GM13977 (cell line): ENCODE measurements around the gene EPRS1.
"Not testable (repeated sequence)": the region's sequence is repeated elsewhere in the genome, so short reads cannot be mapped to it uniquely, and the experiment has no call there.

ENCODE experiments used
- DNase-seq: peaks from one replicate; pipeline ENCODE4 v3.0.0; 2012; ENCODE audit warnings: low spot score
- CTCF ChIP-seq: IDR thresholded peaks from 2 replicates; pipeline ENCODE4 v1.5.1; 2012; ENCODE audit warnings: mild to moderate bottlenecking, control low read depth; ENCODE audit not compliant: insufficient read depth; ENCODE audit errors: extremely low read depth, missing control alignments
- in situ Hi-C: fragments of 300-500 bp; cut with MboI; formaldehyde crosslinking; loops from one replicate; pipeline ENCODE4 v1.12.0; 2022; ENCODE audit warnings: low sequenced_read_pairs, low pct_unique_long_range_greater_than_20kb, mixed read lengths, inconsistent platforms; ENCODE audit not compliant: unreplicated experiment

Gene EPRS1

GRCh38 chr1:220086261-220086686, 40.0 kb upstream of the EPRS1 start:
- TF ChIP-seq CTCF = peak; percentile 59
- in situ Hi-C loops, DNase-seq: not testable (repeated sequence)

- no peak for TF ChIP-seq CTCF
- DNase-seq = no peak
- in situ Hi-C loops = no loop called here
Observed at GRCh38 chr1:220084460-220084859, 38.2 kb upstream of the EPRS1 start.

GRCh38 chr1:220077887-220078286, 31.6 kb upstream of the EPRS1 start:
- no peak for TF ChIP-seq CTCF
- no peak for DNase-seq
- in situ Hi-C loops = no loop called here

- in situ Hi-C loops = no loop called here
- DNase-seq = no peak
- TF ChIP-seq CTCF = no peak
Observed at GRCh38 chr1:220076861-220077762, 30.8 kb upstream of the EPRS1 start.

- in situ Hi-C loops = no loop called here
- TF ChIP-seq CTCF = no peak
- DNase-seq = no peak
Observed at GRCh38 chr1:220067269-220068204, 21.2 kb upstream of the EPRS1 start.

GRCh38 chr1:220062629-220063028, 16.3 kb upstream of the EPRS1 start:
- TF ChIP-seq CTCF = no peak
- no peak for DNase-seq
- in situ Hi-C loops = no loop called here
